C4-2B (cell line): ENCODE results near the gene MYADML2.

ENCODE experiments used
- H3K27ac ChIP-seq: fragments of 450-650 bp; 2 replicates; pipeline ENCODE4 v1.5.1; 2017
- ZFX ChIP-seq: fragments of 450-650 bp; IDR thresholded peaks from 2 replicates; pipeline ENCODE4 v1.6.1; 2017
- TF ChIP-seq, protein P1 (sequence below): fragments of 450-650 bp; conservative IDR thresholded peaks from 2 replicates; pipeline ENCODE4 v1.5.1; 2017; ENCODE audit warnings: mild to moderate bottlenecking

MYADML2 gene

GRCh38 chr17:81926451-81927151, 20.4 kb downstream of the MYADML2 start:
- H3K27ac ChIP-seq = peak overlapping the region; percentile 87
- TF ChIP-seq, protein P1, sequence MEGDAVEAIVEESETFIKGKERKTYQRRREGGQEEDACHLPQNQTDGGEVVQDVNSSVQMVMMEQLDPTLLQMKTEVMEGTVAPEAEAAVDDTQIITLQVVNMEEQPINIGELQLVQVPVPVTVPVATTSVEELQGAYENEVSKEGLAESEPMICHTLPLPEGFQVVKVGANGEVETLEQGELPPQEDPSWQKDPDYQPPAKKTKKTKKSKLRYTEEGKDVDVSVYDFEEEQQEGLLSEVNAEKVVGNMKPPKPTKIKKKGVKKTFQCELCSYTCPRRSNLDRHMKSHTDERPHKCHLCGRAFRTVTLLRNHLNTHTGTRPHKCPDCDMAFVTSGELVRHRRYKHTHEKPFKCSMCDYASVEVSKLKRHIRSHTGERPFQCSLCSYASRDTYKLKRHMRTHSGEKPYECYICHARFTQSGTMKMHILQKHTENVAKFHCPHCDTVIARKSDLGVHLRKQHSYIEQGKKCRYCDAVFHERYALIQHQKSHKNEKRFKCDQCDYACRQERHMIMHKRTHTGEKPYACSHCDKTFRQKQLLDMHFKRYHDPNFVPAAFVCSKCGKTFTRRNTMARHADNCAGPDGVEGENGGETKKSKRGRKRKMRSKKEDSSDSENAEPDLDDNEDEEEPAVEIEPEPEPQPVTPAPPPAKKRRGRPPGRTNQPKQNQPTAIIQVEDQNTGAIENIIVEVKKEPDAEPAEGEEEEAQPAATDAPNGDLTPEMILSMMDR = no peak
- no peak for TF ChIP-seq ZFX

DNA sequence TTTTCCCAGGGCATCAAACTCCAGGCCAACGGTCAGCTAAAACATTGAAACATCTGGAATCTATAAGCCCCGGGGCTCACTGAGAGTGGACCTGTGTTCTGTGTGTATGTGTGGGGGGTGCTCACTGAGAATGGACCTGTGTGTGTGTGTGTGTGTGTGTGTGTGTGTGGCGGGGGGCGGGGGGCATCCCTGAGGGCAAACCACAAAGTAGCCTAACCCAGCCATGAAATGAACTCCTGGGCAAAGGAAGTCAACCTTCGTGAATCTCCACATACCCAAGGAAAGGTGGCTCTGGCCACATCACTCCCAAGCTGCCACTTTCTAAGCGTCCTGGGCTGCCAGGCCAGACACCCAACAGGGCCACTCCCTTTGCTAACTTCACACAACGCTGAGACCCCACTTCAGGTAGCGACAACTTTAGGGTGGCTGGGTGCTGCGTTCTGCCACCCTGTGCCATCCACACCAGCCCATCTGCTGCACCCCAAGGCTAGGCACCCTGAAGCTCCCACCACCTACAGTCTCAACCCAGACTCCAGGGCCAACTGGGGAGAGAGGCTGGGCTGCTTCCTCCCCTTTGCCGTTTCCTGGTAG, 21.1 kb downstream of the MYADML2 start:
- TF ChIP-seq ZFX = no peak
- TF ChIP-seq, protein P1 = no peak
- H3K27ac ChIP-seq = peak overlapping the region; percentile 87

- no peak overlapping the region; the same call in 1 of the 2 replicates for H3K27ac ChIP-seq
- TF ChIP-seq, protein P1 = no peak
- TF ChIP-seq ZFX = no peak
These were observed 22.2 kb downstream of the MYADML2 start for GRCh38 chr17:81924557-81925532.

DNA sequence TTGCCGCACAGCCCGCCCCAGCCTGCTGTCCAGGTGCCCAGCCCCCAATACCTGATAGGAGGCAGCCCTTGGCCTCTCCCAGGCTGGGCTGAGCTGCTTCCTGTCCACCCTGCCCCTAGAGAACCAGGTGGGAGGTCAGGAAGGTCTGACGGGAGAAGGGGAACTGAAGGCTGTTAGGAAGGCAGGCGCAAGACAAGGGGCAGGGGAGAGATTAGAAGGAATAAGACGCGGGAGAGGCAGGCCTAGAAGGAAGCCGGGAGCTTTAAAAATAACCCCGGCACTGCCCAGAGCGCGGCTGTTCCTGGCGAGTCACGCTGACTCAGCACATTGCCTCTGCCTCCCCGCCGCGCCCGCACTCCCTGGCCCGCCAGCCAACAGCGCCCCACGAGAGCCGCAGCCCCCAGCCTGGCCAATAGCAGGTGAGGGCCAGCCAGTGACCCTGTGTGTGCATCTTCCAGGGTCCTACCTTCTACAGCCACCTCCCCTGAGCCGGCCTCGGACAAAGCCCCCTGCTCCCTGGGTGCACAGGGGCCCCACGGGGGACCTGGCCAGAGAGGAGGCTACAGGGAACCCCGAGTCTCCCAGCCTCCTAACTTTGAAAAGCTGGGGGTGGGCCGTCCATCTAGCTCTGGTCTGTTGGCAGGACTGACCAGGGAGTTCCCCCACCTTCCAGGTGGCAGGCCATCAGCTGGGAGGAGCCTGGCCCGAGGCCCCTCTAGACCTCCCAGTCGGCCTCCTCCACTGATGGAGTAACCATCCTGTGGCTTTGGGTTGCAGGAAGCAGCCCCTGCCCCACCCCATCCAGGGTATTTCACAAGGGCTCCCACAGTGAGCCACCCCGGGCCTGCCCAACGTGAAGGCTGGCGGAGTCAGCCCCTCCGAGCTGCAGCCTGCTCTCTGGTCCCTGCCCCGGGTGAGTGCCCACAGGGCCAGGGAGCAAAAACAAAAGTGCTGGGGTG, 23.5 kb downstream of the MYADML2 start:
- no peak overlapping the region for H3K27ac ChIP-seq
- TF ChIP-seq, protein P1 = no peak
- no peak for TF ChIP-seq ZFX

DNA sequence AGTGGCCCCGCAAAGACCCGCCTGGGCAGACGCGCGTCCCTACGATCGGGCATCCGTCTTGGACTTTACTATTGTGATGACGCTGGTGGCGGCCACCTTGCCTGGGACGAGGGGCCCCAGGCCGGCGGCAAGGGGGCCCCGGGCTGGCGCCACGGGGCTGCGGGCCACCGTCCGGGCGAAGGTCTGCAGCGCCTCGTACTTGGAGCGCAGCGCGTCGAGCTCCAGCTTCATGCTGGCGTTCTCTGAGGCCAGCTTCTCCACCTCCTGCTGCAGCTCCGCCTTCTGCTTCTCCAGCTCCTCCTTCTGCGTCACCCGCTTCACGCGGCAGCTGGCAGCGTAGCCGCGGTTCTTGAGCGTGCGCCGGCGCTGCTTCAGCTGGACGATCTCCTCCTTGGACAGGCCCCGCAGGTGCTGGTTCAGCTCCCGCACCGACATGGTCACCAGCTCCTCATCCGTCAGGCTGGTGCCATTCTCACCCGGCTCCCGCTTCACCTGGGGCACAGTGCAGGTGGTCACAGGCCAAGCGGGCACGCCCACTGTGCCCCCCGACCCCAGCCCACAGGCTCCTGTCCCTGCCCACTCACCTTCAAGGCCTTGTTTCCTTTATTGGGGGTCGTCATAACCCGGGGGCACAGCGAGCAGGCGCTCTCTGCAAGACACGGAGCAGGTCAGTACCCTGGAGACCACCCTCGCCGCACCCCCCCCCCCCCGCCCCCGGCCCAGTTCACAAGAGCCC, 24.3 kb downstream of the MYADML2 start:
- H3K27ac ChIP-seq = no peak overlapping the region

More for the DNA sequence above, 24.3 kb downstream of the MYADML2 start:
- no peak for TF ChIP-seq ZFX
- TF ChIP-seq, protein P1 = no peak
